ENCODE results near the gene YBX1. TPM values are rescaled to one million over a fixed set of nuclear protein-coding genes. Genes with fewer than 3 reads are reported as not detected.

Gene YBX1
- total and polyA plus RNA-seq, 2 donors (not counting 1 experiment from before 2014, with no cell fraction given), result 164 to 345 TPM

DNA sequence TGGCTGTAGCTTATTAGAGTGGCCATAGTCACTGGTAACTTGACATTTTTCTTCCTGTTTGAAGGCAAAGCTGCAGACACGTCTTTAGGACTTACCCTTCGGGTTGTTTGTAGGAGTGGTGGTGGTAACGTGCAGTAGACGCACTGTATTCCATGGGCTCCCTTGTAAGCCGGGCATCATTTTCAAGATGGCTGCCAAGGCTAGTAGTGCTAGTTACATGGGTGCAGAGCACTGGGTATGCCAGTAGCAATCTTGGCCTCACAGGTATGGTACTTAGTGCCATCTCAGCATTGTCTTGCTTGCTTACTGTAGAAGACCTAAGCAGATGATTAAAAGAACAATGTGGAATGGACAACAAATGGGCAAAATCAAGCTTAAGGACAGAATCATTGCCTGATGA, 1.9 kb downstream of the YBX1 start:
- 67% methylated on average over 5 of the region's 5 CpGs for WGBS (ENCODE audit: insufficient coverage)
- H3K27ac ChIP-seq (ENCODE audit: low read length in 2 of 2), result peak overlapping the region in 1 of 2 donors; percentile 92

DNA sequence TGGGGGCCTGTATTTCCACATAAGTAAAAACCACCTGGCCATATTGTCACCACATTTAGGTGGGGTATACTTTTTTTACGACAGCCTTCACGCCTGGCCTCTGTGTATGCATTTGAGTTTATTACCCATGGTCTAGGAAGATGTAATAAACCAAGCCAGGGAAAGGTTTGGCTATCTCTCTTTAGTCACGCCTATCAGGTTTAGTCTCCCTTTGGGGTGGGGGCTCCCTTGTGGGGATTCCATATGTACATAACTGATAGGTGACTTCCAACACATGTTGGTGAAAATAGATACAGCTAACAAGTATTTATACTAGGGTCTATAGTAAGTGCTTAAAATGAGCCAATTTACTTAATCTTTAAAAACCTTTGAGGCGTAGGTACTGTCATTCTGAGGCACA, 4.2 kb downstream of the YBX1 start:
- no peak overlapping the region for H2AFZ ChIP-seq (ENCODE audit: insufficient read depth, low read depth, low read length, poor library complexity, severe bottlenecking)
- no peaks in the 10 kb centered on the region for H3K9me3 Mint-ChIP-seq (ENCODE audit: insufficient read depth)
- H3K9me3 ChIP-seq (ENCODE audit: control extremely low read depth in 1 of 3, control insufficient read depth in 2 of 3, insufficient read depth in 1 of 3, low read length in 2 of 3), result no peaks in the 10 kb centered on the region
- H3K27me3 ChIP-seq (replicated peaks in 1 of 4; ENCODE audit: control extremely low read depth in 1 of 4, control insufficient read depth in 3 of 4, insufficient read depth in 4 of 4, low read length in 3 of 4), result no peaks in the 10 kb centered on the region
- H3K79me2 ChIP-seq (ENCODE audit: control insufficient read depth, insufficient read depth, low read length), result peaks cover 85% of the 10 kb centered on the region
- ChIA-PET CTCF (interaction anchor here (0.9 kb wide), 1 partner anchor 341 kb away, joined by 3 read pairs; no protein-coding TSS in a partner anchor), POLR2A (interaction anchor here (1.1 kb wide), 1 partner anchor 160 kb away, joined by 3 read pairs; the partner anchor contains the start of gene ZNF691)
- TF ChIP-seq EZH2 (IDR thresholded peaks at IDR 0.05; ENCODE audit: borderline replicate concordance, insufficient read depth, low read depth, low read length, poor library complexity, severe bottlenecking), result no peak
- TF ChIP-seq, protein P1, sequence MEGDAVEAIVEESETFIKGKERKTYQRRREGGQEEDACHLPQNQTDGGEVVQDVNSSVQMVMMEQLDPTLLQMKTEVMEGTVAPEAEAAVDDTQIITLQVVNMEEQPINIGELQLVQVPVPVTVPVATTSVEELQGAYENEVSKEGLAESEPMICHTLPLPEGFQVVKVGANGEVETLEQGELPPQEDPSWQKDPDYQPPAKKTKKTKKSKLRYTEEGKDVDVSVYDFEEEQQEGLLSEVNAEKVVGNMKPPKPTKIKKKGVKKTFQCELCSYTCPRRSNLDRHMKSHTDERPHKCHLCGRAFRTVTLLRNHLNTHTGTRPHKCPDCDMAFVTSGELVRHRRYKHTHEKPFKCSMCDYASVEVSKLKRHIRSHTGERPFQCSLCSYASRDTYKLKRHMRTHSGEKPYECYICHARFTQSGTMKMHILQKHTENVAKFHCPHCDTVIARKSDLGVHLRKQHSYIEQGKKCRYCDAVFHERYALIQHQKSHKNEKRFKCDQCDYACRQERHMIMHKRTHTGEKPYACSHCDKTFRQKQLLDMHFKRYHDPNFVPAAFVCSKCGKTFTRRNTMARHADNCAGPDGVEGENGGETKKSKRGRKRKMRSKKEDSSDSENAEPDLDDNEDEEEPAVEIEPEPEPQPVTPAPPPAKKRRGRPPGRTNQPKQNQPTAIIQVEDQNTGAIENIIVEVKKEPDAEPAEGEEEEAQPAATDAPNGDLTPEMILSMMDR (IDR thresholded peaks at IDR 0.05), result no peak
- peaks cover 85% of the 10 kb centered on the region for H3K4me1 Mint-ChIP-seq
- DNase-seq, result no peak
- no CpG with 5 or more reads among the region's 4 CpGs for WGBS (ENCODE audit: insufficient coverage)
- no peak overlapping the region for H3K27ac Mint-ChIP-seq
- peak overlapping the region; percentile 5 for H3K4me2 ChIP-seq (replicated peaks; ENCODE audit: low read depth, low read length, poor library complexity, severe bottlenecking)
- H3K27ac ChIP-seq (ENCODE audit: low read length in 2 of 2), result no peak overlapping the region
- peaks cover 70 to 80% of the 10 kb centered on the region in 2 donors for H3K4me1 ChIP-seq (ENCODE audit: control insufficient read depth in 2 of 2, insufficient read depth in 2 of 2, low read length in 2 of 2)
- peaks cover 84% of the 10 kb centered on the region for H4K20me1 ChIP-seq (ENCODE audit: control insufficient read depth, insufficient read depth, low read length, poor library complexity, severe bottlenecking)
- peaks cover 13 to 40% of the 10 kb centered on the region in 2 experiments for H3K36me3 ChIP-seq (replicated peaks in 1 of 2; ENCODE audit: control extremely low read depth in 1 of 2, control insufficient read depth in 1 of 2, extremely low read depth in 1 of 2, insufficient read depth in 2 of 2, low read length in 1 of 2)
- no peak overlapping the region for H3K9ac ChIP-seq (ENCODE audit: low read length)
- ATAC-seq (ENCODE audit: low read depth), result no peak
- H3K27me3 Mint-ChIP-seq, result no peaks in the 10 kb centered on the region
- intact Hi-C loops (cut with micrococcal nuclease), result no loop called here
- no peak overlapping the region for H3K4me3 ChIP-seq (ENCODE audit: control extremely low read depth in 1 of 5, extremely low read depth in 1 of 5, insufficient read depth in 1 of 5, low read depth in 2 of 5, low read length in 4 of 5)
- peak overlapping the region; percentile 6 for H3K4me3 Mint-ChIP-seq

More for the DNA sequence above, 1.9 kb downstream of the YBX1 start:
- peaks cover 65 to 71% of the 10 kb centered on the region in 2 donors for H3K4me1 ChIP-seq (ENCODE audit: control insufficient read depth in 2 of 2, insufficient read depth in 2 of 2, low read length in 2 of 2)
- Mint-ChIP-seq H3K27me3 (no peaks in the 10 kb centered on the region), H3K4me3 (peak overlapping the region; percentile 95), H3K27ac (peak overlapping the region; percentile 93), H3K4me1 (peaks cover 75% of the 10 kb centered on the region), H3K9me3 (ENCODE audit: insufficient read depth) (no peaks in the 10 kb centered on the region)
- ATAC-seq (ENCODE audit: low read depth), result no peak
- no peaks in the 10 kb centered on the region for H3K27me3 ChIP-seq (replicated peaks in 1 of 4; ENCODE audit: control extremely low read depth in 1 of 4, control insufficient read depth in 3 of 4, insufficient read depth in 4 of 4, low read length in 3 of 4)
- peaks cover 62% of the 10 kb centered on the region for H4K20me1 ChIP-seq (ENCODE audit: control insufficient read depth, insufficient read depth, low read length, poor library complexity, severe bottlenecking)
- no peaks in the 10 kb centered on the region for H3K9me3 ChIP-seq (ENCODE audit: control extremely low read depth in 1 of 3, control insufficient read depth in 2 of 3, insufficient read depth in 1 of 3, low read length in 2 of 3)
- no peak overlapping the region for H2AFZ ChIP-seq (ENCODE audit: insufficient read depth, low read depth, low read length, poor library complexity, severe bottlenecking)
- intact Hi-C loops (cut with micrococcal nuclease), result no loop called here
- peak overlapping the region; percentile 86 for H3K4me2 ChIP-seq (replicated peaks; ENCODE audit: low read depth, low read length, poor library complexity, severe bottlenecking)
- ChIA-PET CTCF (interaction anchor here (2.1 to 2.7 kb wide), 3 partner anchors 74 to 339 kb away, joined by 6 to 15 read pairs (median 7); partner anchors contain the start of genes C1orf50 and P3H1), POLR2A (no interaction called here)
- peaks cover 77% of the 10 kb centered on the region for H3K79me2 ChIP-seq (ENCODE audit: control insufficient read depth, insufficient read depth, low read length)
- TF ChIP-seq, protein P1 (IDR thresholded peaks at IDR 0.05), result no peak
- TF ChIP-seq EZH2 (IDR thresholded peaks at IDR 0.05; ENCODE audit: borderline replicate concordance, insufficient read depth, low read depth, low read length, poor library complexity, severe bottlenecking), result no peak
- H3K4me3 ChIP-seq (ENCODE audit: control extremely low read depth in 1 of 5, extremely low read depth in 1 of 5, insufficient read depth in 1 of 5, low read depth in 2 of 5, low read length in 4 of 5), result peak overlapping the region in 2 of 5 experiments; percentile 81 to 94
- H3K9ac ChIP-seq (ENCODE audit: low read length), result peak overlapping the region; percentile 69
- peaks cover 11 to 35% of the 10 kb centered on the region in 2 experiments for H3K36me3 ChIP-seq (replicated peaks in 1 of 2; ENCODE audit: control extremely low read depth in 1 of 2, control insufficient read depth in 1 of 2, extremely low read depth in 1 of 2, insufficient read depth in 2 of 2, low read length in 1 of 2)
- DNase-seq, result no peak

Data from B cell (primary cell).